T-helper 1 cell treated with Interleukin-12 subunit alpha and Interleukin-12 subunit beta and Interleukin-4 antibody, amounts not matched to agents 30 ng/mL and 1 ng/mL, for 36 hours (primary cell): ENCODE data around the gene DHRS3. TPM values are rescaled to one million over a fixed set of nuclear protein-coding genes. Genes with fewer than 3 reads are reported as not detected.

Experiments used
- intact Hi-C: fragments of 100-400 bp; cut with micrococcal nuclease; formaldehyde crosslinking; loops from one replicate; pipeline ENCODE4 v1.15.1; 2024
- total RNA-seq: library from RNA; stranded (reverse); gene quantifications from 2 replicates; pipeline ENCODE4 v1.2.3, GENCODE V29; 2022

Gene DHRS3
- total RNA-seq, 1 donor from 2014 or later = 79.5 TPM

DNA sequence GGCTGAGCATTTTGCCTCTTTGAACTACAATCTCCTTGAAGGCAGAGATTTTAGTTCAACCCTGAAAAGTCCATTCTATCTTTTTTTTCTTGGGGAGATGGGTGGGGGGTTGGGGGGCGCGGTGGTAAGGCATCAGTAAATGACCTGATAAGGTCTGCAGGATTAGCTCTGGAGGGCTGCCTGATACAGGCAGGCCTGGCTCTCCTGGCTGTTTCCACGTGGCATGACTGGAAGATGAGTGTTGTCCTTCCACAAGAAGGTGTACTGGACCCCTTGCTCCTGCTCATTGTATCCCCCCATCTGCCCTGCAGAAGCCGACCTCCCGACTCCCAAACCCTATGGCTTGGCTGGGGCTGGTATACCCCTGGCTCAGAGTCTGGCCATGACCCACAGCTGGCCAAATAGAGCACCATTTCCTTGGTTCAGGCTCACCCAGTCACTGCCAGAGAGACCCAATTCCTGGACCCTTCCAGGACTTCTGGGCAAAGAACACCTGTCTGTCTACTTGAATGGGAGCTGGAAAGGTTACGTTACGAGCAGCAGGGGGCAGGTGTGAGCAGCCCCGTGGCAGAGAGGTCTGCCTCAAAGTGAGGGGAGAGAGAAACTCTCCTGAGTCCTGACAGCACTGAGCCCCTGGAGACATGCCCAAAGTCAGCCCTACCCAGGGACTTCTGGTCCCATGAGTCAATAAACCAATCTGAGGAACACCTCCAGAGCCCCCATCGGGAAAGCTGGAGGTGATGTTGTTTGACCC lies 17.0 kb downstream of the DHRS3 start:
- intact Hi-C loops = loop anchor here (1.0 kb wide), 1 partner anchor 18 kb away; no protein-coding TSS in a partner anchor

DNA sequence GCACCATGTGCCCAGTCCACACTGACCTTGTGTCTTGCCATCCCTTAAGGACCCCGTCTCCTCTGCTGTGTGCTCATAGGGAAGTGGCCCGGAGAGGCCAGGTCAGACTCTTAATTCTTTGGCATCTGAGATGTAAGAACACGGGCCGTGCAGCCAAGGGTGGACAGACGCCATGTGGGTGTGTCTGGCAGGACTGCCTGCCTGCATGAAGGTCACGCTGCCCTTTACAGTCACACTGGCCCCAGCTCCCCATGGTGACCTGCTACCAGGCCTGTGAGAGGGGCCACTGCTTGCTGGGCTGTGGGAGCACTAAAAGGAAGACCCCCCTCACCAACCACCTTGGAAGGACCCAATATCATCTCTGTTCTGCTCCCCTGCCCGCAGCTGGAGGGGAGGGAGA lies 17.7 kb downstream of the DHRS3 start:
- intact Hi-C loops = no loop called here

DNA sequence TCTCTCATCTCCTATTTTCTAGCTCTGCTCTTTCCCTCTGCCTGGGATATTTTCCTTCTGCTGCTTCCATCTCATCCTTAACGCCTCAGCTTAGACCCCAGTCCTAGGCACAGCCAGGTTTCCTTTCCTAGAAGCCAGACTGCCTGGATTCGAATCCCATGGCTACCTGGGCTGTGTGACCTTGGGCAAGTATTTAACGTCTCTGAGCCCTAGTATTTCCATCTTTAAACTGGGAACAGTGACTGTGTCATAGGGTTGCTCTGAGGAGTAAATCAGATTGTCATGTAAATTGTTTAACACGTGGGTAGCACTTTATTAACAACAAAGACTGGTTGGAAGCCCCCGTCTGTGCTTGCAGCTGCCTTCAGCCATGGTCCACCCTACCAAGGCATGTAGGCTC lies 18.4 kb downstream of the DHRS3 start:
- intact Hi-C loops = no loop called here

DNA sequence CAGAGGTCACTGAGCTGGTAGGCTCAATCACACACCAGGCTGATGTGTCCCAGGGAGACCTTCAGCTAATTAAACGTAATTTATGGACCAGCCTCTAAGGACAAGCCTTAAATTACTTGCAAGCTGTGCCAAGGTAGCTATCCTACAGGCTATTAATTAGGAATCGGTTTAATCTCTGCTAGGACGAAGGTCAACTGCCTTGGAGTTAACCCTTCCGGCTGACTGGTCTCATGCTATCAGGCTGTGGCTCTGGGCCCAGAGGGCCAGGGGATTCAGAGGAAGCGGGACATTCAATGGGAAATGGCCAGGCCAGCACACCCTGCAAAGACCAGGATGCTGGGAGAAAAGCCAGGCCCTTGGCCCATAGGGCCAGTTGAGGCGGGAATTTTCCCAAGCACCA lies 19.0 kb downstream of the DHRS3 start:
- intact Hi-C loops = no loop called here

DNA sequence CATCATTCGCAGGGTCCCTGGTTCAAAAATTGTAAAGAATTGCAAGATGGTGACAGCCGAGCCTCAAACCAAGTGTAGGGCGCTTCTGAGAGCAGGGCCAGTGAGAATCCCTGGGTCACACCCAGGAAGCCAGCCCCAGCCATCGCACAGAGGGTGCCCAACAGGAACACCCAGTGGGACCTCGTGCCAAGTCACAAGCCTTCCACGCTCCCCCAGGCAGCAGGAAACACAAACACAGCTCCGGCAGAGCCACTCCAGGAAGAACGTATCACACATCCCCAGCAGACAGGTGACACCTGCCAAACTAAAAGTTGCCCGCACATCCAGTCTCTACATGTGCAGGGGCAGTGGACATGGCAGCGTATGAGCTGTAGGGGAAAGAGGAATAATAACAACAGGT lies 20.2 kb downstream of the DHRS3 start:
- intact Hi-C loops = no loop called here

DNA sequence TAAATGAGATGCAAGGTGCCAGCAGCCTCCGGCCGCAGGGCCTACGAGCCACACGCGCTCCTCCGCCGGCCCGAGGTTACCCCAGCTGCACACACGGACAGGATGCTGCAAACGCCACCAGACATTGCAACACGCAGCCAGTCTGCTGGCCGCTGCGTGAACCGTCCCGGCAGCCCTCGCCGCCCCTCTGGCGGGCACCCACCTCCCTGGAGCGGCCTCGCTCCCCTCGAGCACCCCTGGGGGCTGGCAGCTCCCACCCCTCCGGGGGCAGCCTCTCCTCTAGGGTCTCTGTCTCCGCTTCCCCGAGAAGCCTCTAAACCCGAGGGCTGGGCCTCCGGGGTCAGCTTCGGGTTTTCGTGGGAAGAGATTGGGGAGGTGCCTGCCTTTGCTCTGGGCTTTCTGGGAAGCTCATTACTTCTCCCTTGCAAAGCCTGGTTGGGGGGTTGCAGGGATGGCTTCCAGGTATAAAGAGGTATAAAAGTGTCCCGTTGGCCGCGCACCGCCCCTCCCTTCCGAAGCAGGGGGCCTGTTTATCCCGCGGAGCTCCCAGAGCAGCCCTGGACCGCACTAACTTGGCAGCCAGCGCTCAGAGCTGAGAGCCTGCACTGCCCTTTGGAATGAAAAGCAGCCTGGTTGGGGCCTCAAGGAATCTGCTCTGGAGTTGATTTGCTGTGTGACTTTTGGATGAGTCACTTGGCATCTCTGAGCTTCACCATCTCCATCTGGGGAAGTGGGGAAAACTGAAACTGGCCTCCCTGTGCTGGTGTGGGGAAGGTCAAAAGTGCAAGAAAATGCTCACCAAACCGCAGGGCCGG lies 21.8 kb downstream of the DHRS3 start:
- intact Hi-C loops = no loop called here

DNA sequence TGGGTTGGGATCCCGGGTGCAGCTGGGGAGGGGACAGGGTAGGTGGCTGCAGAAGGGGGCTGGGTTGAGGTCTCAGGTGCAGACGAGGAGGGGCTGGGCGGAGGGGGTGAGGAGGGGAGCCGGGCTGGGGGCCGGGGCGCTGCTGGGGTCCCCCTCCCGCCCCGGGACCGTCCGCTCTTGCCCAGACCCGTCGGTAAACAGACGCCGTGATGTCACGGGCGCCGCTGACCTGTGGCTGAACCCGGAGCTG lies 22.3 kb downstream of the DHRS3 start:
- intact Hi-C loops = no loop called here

DNA sequence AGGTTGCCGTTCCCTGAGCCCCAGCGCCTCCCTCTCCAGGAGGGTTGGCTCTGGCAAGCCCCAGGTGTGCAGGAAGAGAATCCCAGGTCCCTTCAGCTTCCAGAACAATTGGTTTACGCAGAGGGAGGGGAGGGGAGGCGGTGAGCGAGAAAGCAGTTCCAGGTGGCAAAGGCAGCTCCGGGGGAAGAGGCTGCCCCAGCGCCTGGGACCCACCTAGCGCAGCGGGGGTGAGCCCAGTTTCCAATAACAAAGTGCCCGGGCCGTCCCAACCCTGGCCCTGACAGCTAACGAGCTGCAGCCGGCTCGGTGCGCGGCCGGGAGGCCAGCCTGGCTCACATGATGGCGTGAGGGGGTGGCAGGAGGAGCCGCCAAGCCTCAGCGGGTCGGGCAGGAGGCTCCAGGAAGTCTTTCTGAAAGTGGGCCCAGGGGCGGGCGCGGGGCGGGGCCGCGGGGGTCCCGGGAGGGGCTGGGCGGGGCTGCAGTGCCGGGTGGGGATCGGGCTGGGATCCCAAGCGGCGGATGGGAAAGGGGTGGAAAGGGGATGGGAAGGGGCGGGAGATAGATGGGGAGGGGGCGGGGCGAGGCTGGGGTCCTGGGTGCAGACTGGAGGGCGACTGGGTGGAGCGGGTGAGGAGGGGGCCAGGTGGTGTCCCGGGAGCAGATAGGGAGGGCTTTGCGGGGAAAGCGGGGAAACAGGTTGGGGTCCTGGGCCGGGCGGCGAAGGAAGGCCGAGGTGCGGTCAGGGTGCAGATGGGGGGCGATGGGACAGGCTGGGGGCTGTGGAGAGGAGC lies 22.8 kb downstream of the DHRS3 start:
- intact Hi-C loops = no loop called here

DNA sequence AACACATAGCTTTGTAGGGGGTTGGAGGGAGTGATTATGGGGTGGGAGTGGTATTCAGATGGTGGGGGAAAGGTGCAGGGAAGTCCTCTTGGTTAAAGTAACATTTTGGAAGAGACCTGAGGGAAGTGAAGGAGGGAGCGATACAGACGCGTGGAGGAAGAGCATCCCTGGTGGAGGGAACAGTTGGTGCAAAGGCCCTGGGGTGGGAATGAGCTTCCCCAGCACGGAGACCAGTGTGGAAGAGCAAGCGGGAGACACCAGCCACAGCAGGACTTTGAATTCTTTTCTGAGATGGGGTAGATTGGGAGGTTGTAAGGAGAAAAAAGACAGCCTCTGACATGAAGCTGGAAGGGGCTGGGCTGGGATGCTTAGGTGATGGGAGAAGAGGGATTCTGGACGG lies 23.5 kb downstream of the DHRS3 start:
- intact Hi-C loops = no loop called here

DNA sequence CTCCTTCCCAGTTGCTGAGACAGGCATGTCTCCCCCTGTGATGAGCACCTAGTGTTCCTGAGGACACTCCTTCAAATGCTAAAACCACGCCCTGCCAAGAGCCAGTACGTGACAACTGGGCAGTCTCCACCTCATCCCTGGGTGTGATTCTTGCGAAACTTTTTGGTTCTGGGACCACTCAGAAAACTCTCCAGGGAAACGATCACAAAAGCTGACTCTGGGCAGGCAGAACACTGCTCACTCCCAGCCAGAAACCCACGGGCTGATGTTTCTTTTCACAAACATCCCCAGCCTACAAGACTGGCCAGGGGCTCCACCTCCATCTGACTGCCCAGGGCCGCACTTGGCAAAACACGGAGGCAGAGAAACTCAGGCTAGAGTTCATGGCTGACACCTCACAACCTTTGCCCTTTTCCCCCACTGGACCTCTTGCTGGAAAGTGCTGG lies 24.4 kb downstream of the DHRS3 start:
- intact Hi-C loops = no loop called here

DNA sequence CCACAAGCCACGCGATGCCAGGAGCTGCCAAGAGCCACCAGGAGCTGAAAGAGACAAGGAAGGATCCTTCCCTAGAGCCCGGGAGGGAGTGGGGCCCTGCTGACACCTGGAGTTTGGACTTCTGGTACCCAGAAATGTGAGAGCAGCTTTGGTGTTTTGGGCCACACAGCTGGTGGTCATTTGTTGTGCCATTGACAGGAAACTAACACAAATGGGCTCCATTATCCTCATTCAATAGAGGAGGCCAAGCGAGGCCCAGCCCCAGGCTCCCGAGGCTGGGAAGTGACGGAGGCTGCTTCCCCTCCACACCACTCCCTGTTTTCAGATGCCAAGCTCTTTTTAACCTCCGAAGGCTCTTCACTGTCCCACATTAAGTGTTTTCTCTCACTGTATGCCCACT lies 25.5 kb downstream of the DHRS3 start:
- intact Hi-C loops = no loop called here

DNA sequence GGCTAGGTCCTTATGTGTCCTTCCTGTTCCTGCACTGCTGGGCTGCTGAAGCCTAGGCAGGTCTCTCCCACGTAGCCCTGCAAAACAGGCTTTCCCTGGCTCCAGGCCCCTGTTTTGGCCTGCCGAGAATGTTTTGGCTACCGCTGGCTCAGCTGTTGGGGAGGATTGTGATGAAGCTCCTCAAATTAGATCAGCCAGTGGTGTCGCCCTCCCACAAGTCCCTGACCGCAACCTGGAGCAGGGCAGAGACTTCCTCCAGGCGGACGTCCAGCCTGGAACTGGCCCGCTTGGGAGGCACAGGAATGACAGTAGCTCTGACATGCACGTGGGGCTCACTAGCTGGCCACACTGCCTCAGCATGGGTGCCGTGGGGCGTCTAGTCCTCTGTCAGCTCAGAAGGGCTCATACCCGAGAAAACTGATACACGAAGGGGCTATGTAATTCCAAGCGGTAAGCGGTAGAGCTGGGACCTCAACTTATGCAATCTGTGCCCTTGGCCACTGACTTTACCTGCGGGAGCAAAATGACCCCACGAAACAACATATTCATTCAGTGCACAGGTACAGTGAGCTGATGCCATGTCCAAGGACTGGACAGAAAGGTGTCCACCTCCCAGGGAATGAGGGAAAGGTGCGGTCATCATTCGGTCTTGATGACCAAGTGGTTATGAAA lies 26.6 kb downstream of the DHRS3 start:
- intact Hi-C loops = no loop called here

DNA sequence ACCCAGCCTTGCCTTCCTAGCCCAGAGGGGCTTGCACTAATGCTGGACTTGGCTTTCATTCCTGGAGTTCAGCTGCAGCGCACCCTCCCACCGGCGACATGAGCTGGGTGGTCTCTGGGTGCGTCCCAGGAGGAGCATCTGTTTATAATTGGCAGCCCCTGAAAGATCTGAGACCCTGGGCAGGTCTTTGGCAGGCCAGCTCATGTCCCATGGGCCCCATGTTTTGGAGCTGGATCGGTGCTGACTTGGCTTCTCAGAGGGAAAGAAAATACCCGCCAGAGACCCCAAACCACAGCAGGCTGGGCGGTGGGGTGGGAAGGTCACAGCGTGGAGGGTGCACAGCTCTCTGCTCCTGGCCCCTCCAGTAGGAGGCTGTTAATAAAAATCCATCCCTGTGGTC lies 29.3 kb downstream of the DHRS3 start:
- intact Hi-C loops = no loop called here

DNA sequence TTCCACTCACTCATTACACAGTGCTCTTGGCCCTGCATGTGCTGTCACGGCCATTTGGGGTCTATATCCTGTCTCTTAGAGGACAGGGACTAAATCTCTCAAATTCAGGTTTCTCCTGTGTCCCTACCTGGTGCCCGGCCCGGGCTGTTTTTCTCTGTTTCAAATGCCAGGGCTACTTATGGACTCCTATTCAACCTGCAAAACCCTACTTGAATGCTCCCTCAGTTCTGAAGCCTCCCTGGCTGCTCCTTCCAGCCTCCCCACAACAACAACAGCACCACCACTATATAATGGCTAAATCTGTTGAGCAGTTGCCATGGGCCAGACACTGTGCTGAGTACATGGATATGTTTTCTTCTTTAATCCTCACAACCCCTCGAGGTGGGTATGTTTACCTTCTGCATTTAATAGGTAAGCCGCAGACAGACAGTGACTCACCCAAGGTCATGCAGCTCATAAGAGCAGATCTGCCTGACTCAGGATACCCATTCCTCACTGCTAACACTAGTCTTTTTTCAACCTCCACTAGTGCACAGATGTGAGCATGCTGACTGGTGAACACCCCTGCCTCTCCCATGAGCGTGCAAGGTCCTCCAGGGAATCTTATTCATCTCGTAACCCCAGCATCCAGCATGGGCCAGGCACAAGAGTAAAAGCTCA lies 29.9 kb downstream of the DHRS3 start:
- intact Hi-C loops = no loop called here

DNA sequence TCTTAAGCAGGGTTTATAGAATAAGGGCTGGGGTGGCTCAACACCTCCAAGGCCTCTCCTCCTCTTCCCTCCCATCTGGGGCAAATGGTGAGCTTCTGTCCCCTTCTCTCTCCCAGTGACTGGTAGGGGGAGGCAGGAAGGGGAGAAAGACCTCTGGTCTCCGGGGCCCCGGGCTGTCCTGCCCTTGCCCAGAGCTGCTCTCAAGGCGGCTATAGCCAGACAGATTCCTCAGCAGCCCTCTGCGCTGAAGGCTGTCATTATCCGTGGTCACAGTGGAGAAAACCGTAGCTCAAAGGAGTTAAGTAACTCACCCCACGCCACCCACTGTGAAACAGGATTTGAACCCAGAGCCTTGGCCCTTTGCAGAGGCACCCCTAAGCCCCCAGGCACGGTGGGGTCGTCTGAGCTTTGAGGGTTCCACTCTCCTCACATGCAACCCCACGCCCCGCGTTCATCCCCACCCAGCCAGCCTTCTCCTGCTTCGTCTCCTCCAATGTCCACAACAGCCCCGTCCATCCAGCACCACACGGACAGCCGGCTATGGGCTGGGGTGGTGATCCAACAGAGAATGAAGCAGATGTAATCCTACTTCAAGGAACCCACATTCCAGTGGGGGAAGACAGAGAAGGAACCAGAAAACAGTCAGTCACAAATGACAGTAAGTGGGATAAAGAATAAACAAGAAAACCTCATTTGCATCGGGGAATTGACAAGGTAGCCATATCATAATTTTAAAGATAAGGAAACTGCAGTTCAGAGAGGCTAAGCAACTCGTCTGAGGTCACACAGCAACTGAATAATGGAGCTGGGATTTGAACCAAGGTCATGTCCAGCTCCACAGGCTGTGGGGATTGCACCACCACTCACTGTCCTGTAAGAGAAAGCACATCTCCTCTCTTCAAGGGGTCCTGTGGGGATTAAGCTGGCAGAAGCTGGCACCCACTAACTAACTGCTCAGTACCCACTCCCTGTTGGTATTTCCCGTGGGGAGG lies 31.8 kb downstream of the DHRS3 start:
- intact Hi-C loops = no loop called here

DNA sequence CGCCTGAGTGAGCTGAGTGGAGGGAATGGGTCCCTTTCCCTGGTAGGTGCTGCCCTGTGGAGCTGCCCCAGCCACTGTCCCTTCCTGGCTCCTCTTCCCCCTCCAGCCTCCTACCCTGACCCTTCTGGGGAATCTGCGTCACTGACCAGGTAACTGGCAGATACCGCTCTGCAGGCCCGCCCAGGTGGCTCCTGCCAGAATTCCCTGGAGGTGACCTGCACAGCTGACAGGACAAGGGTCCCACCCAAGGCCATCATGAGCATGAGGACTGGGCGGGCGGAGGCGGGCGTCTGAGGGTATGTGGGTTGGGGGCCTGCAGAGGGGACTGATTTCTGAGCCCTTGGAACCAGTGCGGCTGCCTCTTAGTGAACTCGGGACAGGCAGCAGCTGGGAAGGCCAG lies 32.5 kb downstream of the DHRS3 start:
- intact Hi-C loops = no loop called here

DNA sequence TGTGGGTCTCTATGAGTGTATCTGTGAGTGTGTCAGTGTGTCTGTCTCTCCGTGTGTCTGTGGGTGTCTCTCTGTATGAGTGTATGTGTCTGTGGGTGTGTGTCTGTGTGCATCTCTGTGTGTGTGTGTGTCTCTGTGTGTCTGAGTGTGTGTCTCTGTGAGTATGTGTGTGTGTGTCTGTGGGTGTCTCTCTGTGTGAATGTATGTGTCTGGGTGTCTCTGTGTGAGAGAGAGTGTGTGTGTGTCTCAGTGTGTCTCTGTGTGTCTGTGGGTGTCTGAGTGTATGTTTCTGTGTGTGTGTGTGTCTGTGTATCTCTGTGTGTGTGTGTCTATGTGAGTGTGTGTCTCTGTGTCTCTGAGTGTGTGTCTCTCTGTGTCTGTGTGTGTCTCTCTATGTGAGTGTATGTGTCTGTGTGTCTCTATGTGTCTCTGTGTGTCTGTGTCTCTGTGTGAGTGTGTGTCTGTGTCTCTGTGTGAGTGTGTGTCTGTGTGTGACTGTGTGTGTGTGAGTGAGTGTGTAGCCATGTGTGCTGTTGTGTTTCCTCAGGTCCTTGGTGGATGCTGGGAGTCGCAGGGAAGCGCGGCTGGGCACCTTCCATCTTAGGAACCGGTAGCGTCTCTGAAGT lies 33.0 kb downstream of the DHRS3 start:
- intact Hi-C loops = no loop called here

DNA sequence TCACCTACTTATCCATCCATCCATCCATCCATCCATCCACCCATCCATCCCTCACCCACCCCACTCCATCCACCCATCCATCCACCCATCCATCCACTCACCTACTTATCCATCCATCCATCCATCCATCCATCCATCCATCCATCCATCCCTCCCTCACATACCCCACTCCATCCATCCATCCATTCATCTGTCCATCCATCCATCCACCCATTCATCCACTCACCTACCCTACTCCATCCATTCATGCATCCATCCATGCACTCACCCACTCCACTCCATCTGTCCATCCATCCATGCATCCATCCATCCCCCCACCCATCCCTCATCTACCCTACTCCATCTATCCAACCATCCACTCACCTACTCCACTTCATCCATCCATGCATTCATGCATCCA lies 34.5 kb downstream of the DHRS3 start:
- intact Hi-C loops = no loop called here

DNA sequence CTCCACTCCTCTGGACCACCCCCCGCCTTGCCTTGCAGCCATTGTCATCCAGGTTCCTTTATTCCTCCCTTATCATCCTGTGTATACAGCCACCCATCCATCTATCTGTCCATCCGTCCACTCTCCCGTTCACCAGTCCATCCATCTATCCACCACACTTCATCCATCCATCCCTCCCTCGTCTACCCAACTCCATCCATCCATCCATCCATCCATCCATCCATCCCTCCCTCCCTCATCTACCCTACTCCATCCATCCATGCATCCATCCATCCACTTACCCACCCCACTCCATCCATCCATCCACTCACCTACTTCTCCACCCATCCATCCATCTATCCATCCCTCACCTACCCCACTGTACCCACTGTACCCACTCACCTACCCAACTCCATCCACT lies 35.4 kb downstream of the DHRS3 start:
- intact Hi-C loops = no loop called here
